Ectodermal cell (in vitro differentiated cells): ENCODE data around the gene OR5AR1. TPM values are rescaled to one million over a fixed set of nuclear protein-coding genes. Genes with fewer than 3 reads are reported as not detected.

ENCODE experiments used
- H3K27ac ChIP-seq: 2 replicates; pipeline ENCODE4 v1.7.0; 2013; ENCODE audit warnings: mild to moderate bottlenecking, low read depth, low read length; ENCODE audit not compliant: insufficient read depth, poor library complexity, severe bottlenecking
- H3K27me3 ChIP-seq: 2 replicates; pipeline ENCODE4 v1.7.0; 2013; ENCODE audit warnings: mild to moderate bottlenecking, low read length; ENCODE audit not compliant: insufficient read depth, control insufficient read depth, poor library complexity, severe bottlenecking
- H3K36me3 ChIP-seq: one replicate; pipeline ENCODE4 v1.7.0; 2013; ENCODE audit warnings: low read length; ENCODE audit not compliant: control insufficient read depth, insufficient read depth
- H3K4me1 ChIP-seq: one replicate; pipeline ENCODE4 v1.7.0; 2013; ENCODE audit warnings: low read length; ENCODE audit not compliant: control insufficient read depth, insufficient read depth
- H3K4me3 ChIP-seq: 2 replicates; pipeline ENCODE4 v1.7.0; 2013; ENCODE audit warnings: low read depth, low read length, control low read depth; ENCODE audit not compliant: insufficient read depth
- H3K9me3 ChIP-seq: 2 replicates; pipeline ENCODE4 v1.7.0; 2013; ENCODE audit warnings: mild to moderate bottlenecking, low read length, moderate library complexity; ENCODE audit not compliant: control insufficient read depth
- WGBS, 2 experiments: methylation state at CpG; one replicate each; pipeline ENCODE4 v1.1.7; 2013; ENCODE audit warnings: missing lambda C conversion rate in 2 of 2; 5-methylcytosine and 5-hydroxymethylcytosine counted together
- polyA plus RNA-seq, 4 experiments: library from polyadenylated mRNA; stranded (reverse); fragments of 50-300 nt; gene quantifications; one replicate each; pipeline ENCODE4 v1.2.3, GENCODE V29; 2013

The OR5AR1 gene
- polyA plus RNA-seq (2013, experiment 1 of 4), result not detected
- not detected for polyA plus RNA-seq (2013, experiment 2 of 4)
- polyA plus RNA-seq (2013, experiment 3 of 4), result not detected
- not detected for polyA plus RNA-seq (2013, experiment 4 of 4)

DNA sequence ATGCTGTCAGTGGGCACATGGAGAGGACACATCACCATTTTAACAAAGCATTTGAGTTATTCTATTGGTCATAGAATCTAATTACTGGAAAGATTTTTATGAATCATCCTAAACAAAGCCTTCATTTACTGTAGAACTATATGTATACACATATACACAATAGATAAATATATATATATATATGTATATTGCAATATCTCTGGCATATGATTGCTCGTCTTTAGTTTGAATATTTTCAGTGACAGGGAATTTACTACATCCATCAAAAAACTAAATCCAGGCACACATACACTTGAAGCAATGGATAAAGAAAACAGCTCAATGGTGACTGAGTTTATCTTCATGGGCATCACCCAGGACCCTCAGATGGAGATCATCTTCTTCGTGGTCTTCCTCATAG lies at the start of gene OR5AR1:
Gene OR5AR1, plus strand, starts transcription at position 301 of the 400 bp plus-strand sequence. Its CDS starts 0 bp downstream, at position 301.
- Histone ChIP-seq H3K4me1 (peaks cover 10% of the 10 kb centered on the region), H3K36me3 (no peaks in the 10 kb centered on the region), H3K27me3 (no peaks in the 10 kb centered on the region), H3K27ac (no peak within 1 kb of the TSS), H3K9me3 (no peaks in the 10 kb centered on the region), H3K4me3 (no peak within 1 kb of the TSS)
- 83 to 88% methylated on average over 1 of the region's 2 CpGs for WGBS, 2 experiments

DNA sequence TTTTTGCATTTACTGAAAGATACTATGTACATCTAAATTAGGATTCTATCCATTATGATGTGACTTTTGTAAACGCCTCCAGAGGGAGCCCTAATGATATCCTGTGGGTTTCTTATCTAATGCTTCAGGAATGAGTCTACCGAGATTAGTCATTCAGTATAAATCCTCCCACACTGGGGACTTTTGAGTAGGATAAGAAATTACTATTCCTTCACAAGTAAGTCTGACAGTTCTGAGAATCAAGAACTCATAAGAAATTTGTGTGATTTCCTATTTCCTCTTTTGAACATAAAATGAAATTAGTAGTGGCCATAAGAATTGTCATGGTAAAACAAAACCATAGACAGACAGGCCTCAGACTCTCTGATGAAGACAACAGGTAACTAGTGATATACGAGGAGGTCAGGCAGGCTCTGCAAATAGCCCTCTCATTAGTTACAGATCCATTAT lies 38.8 kb upstream of the OR5AR1 start:
- Histone ChIP-seq H3K9me3 (no peaks in the 10 kb centered on the region), H3K27me3 (no peaks in the 10 kb centered on the region), H3K27ac (no peak overlapping the region), H3K4me1 (no peaks in the 10 kb centered on the region), H3K4me3 (no peak overlapping the region), H3K36me3 (no peaks in the 10 kb centered on the region)
- WGBS, 2 experiments, result 18 to 38% methylated on average over 1 to 3 of the region's 3 CpGs

DNA sequence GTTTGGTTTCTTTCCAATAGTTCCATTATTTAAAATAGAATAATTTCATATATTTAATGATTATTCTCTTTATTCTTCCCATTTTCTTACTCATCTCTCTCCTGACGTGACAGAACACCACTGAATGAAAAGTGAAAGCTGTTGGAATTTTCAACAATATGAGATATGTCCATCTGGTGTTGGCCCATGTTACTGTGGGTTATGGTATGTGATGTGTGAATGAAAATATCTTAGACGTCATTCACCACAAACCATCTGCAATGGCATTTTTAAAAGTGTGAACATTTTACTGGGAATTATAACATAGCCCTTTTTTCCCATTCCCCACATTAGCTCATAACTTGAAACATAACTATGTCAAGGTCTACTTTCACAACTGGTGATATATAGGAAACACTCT lies 37.5 kb upstream of the OR5AR1 start:
- Histone ChIP-seq H3K27me3 (no peaks in the 10 kb centered on the region), H3K4me1 (no peaks in the 10 kb centered on the region), H3K36me3 (no peaks in the 10 kb centered on the region), H3K4me3 (no peak overlapping the region), H3K9me3 (no peaks in the 10 kb centered on the region), H3K27ac (no peak overlapping the region)
- WGBS, 2 experiments, result 100% methylated on average over 1 of the region's 2 CpGs

DNA sequence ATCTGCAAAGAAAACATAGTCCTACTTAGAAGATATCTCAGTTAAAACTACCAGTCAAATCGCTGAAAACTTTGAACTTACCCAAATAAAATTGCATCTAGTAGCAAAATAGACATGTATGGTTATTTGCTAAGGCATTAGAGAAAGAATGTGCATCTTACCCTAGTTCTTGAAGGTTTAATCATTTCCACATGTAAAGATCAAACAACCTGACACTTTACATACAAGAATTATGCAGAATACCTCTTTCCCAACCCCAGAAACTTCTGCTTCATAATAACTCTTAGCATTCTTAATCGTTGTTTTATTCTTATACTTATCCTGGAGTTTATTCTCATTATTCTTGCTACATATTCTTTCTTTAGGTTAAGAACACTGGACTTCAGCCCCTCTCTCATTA lies 31.2 kb upstream of the OR5AR1 start:
- Histone ChIP-seq H3K27ac (no peak overlapping the region), H3K9me3 (no peaks in the 10 kb centered on the region), H3K36me3 (no peaks in the 10 kb centered on the region), H3K4me1 (no peaks in the 10 kb centered on the region), H3K4me3 (no peak overlapping the region), H3K27me3 (no peaks in the 10 kb centered on the region)
- WGBS, 2 experiments, result 100% methylated on average over 1 to 2 of the region's 2 CpGs

DNA sequence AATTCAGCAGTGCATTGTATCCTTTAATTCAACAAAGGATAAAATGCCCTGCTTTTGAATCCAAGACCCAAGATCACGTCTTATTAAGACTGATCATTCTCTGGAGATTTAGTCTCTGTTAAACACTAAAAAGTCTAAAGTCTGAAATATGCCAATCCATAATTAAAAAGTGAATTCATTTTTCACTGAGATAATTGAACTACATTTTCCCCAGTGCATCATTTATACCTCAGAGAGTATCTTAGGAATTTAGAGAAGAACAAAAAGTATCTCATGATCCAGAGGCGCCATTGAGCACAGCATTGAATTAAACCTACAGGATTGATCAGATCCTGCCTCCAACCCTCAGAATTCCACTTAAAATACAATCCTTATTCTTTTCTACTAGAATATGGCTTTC lies 26.6 kb upstream of the OR5AR1 start:
- H3K9me3 ChIP-seq, result no peaks in the 10 kb centered on the region
- WGBS, 2 experiments, result 93 to 96% methylated on average over 2 of the region's 2 CpGs
- no peaks in the 10 kb centered on the region for H3K27me3 ChIP-seq
- H3K4me3 ChIP-seq, result no peak overlapping the region
- H3K27ac ChIP-seq, result no peak overlapping the region
- H3K4me1 ChIP-seq, result no peaks in the 10 kb centered on the region
- H3K36me3 ChIP-seq, result no peaks in the 10 kb centered on the region

DNA sequence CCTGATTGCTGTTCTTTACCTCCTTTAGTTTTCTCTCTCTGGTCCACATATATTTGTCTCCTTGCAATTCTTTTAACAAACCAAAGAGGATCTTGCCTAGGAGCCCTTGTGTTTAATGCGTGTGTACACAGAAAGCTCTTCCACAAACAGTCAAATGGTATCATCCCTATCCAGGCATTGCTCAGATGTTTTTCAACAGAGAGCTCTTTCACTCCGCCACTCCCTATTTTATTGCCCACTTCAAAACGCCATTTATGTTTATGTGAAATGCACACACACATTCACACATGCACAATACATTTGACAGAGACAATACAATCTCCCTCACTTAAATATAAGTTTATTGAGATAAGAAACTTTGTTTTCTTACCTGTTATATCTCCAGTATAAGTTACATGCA lies 26.0 kb upstream of the OR5AR1 start:
- no peaks in the 10 kb centered on the region for H3K4me1 ChIP-seq
- no peak overlapping the region for H3K4me3 ChIP-seq
- 91 to 96% methylated on average over 3 of the region's 3 CpGs for WGBS, 2 experiments
- no peak overlapping the region for H3K27ac ChIP-seq
- no peaks in the 10 kb centered on the region for H3K9me3 ChIP-seq
- H3K36me3 ChIP-seq, result no peaks in the 10 kb centered on the region
- no peaks in the 10 kb centered on the region for H3K27me3 ChIP-seq

DNA sequence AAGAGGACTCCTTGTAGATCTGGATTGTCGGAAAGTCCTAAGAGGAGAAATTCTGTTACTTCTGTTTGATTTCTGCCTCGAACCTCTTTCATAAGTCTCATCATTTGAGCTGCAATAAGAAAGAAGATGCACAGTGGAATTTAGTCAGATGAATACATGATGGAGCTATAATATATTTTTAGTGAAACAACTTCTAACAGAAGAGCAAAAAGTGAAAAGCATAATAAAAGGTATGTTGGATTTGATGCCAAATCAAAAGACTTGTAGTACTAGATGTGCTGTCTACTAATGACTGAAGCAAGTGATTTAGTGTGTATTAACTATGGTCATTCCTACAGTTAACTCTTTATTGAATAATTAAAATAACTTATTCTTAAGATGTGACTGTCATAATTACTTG lies 21.1 kb upstream of the OR5AR1 start, which contains the start of gene OR5AP2:
Gene OR5AP2, minus strand, starts transcription at position 101 of the 400 bp plus-strand sequence. Its CDS starts 0 bp downstream, at position 101.
- H3K9me3 ChIP-seq, result no peaks in the 10 kb centered on the region
- H3K36me3 ChIP-seq, result no peaks in the 10 kb centered on the region
- no peak within 1 kb of the TSS for H3K27ac ChIP-seq
- H3K4me3 ChIP-seq, result no peak within 1 kb of the TSS
- H3K27me3 ChIP-seq, result no peaks in the 10 kb centered on the region
- no peaks in the 10 kb centered on the region for H3K4me1 ChIP-seq
- 100% methylated on average over 2 of the region's 2 CpGs for WGBS, 2 experiments

DNA sequence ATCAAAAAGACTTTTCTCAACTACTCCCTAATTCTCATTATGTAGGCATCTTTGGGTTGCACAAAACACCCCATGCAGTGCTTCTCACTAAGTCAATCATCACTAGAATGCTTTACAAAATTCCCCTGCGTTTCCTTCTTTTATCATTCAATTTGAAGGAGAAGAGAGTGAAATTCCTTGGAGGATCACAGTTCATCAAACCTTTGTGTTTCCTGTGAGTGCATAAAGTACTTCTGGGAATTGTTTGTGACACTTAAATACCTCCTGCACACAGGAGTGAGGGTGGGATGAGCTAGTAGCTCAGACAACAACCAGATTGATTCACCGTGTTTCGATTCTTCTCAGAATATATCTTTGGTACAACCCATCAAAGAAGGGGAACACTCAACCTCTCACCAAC lies 3.7 kb upstream of the OR5AR1 start:
- Histone ChIP-seq H3K27me3 (no peaks in the 10 kb centered on the region), H3K27ac (peak overlapping the region; percentile 62), H3K4me3 (no peak overlapping the region), H3K9me3 (no peaks in the 10 kb centered on the region), H3K4me1 (peaks cover 10% of the 10 kb centered on the region), H3K36me3 (no peaks in the 10 kb centered on the region)
- 0% methylated on average over 2 to 3 of the region's 3 CpGs for WGBS, 2 experiments

DNA sequence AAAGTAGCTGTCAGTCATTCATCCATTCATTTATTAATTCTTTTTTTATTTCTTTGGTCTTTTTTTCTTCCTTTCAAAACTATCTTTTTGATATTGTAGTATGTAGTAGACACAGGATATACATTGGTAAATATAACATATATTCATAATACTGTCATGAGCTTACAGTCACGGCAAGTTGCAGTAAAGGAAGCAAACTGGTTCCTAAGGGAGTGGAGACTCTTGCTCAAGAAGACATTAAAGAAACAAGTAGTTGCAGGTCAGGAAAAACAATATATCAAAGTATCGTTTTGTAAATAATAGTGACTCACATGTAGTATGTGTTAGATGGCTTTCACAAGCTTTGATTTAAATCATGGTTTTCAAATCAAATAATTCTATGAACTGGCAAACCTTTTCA lies 7.5 kb downstream of the OR5AR1 start:
- WGBS, 2 experiments, result 97 to 100% methylated on average over 2 of the region's 2 CpGs
- H3K36me3 ChIP-seq, result no peaks in the 10 kb centered on the region
- no peak overlapping the region for H3K4me3 ChIP-seq
- no peaks in the 10 kb centered on the region for H3K9me3 ChIP-seq
- H3K27ac ChIP-seq, result no peak overlapping the region
- H3K4me1 ChIP-seq, result no peaks in the 10 kb centered on the region
- no peaks in the 10 kb centered on the region for H3K27me3 ChIP-seq

DNA sequence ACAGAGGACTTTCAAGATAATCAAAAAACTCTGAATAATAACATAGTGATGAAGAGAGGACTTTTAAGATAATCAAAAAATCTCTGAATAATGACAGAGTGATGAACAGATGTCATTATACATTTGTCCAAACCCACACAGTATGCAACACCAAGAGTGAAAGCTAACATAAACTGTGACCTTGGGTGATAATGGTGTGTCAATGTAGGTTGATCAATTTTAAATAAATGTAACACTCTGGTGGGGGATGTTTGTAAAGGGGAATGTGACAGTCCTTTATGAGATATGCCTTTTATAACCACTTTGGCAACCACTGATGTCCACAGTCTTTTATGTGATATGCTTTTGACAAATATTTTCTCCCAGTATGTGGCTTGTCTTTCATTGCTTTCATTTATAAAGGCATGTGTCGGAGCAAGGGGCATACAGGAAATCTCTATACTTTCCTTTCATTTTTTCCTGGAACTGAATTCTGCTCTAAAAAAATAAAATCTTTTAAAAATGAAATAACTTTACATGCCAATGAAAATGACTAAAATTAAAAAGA lies 25.1 kb downstream of the OR5AR1 start:
- no peaks in the 10 kb centered on the region for H3K27me3 ChIP-seq
- H3K36me3 ChIP-seq, result no peaks in the 10 kb centered on the region
- H3K27ac ChIP-seq, result no peak overlapping the region
- H3K4me1 ChIP-seq, result no peaks in the 10 kb centered on the region
- no peaks in the 10 kb centered on the region for H3K9me3 ChIP-seq
- 100% methylated on average over 1 of the region's 1 CpG; no CpG with 5 or more reads in 1 of the 2 experiments for WGBS, 2 experiments
- no peak overlapping the region for H3K4me3 ChIP-seq
